Activated CD8-positive, alpha-beta memory T cell treated with anti-CD3 and anti-CD28 coated beads for 48 hours (primary cell): ENCODE results near the gene TP53TG3E.
"Not testable (repeated sequence)": the region's sequence is repeated elsewhere in the genome, so short reads cannot be mapped to it uniquely, and the experiment has no call there.

Experiments used
- DNase-seq, 3 experiments: peaks; one replicate each; pipeline ENCODE4 v3.0.0-alpha.2; 2020; ENCODE audit warnings: low read depth in 2 of 3, low spot score in 2 of 3

Gene TP53TG3E

GRCh38 chr16:33304006-33304405 is at the start of gene TP53TG3E:
Gene TP53TG3E (plus strand): TSS chr16:33304306. CDS start chr16:33304374, 68 bp downstream.
- DNase-seq: not testable (repeated sequence)

- peak in 1 of 3 experiments; percentile 30 for DNase-seq
Measured at GRCh38 chr16:33336226-33337012, 32.3 kb downstream of the TP53TG3E start.

- DNase-seq: peak in 1 of 3 experiments; percentile 7
Measured at GRCh38 chr16:33337627-33338542, 33.8 kb downstream of the TP53TG3E start.

- DNase-seq: peak in 1 of 3 experiments; percentile 0
Measured at GRCh38 chr16:33338543-33338951, 34.4 kb downstream of the TP53TG3E start.

GRCh38 chr16:33339093-33340061 is 35.3 kb downstream of the TP53TG3E start:
- DNase-seq: peak in 2 of 3 experiments; percentile 22 to 30
